ENCODE results near the gene STMND1.

Gene STMND1

DNA sequence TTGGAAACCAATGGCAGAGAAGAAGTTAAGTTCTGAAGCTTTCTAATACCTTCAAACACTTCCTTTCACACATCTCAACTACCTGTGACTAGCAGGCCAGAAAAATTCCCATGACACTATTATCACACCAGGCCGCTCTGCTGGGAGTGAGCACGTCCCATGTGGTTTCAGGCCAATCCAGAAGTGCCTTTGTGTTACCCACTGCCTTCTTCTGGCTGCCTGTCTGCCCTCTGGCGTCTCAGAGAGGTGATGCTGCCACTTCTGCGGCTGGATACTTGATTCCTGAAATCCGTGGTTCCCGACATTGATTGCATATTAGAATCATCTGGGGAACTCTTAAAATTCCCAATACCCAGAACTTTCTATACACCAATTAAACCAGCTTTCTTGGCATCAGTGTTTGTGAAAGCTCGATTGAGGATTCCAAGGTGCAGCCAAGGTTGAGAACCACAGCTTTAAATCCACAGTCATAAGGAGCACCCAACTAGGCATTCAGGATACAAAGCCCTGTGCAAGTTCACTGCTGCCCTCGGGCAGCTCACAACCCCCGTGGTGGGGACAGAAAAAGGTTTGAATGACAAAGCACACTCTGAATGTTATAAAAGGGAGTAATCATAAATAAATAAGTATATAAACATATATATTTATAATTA lies 65.6 kb downstream of the STMND1 start:
- no peak for DNase-seq

- no peak for DNase-seq
These were observed 67.4 kb downstream of the STMND1 start for GRCh38 chr6:17169291-17169690.

- DNase-seq, result no peak
These were observed 67.9 kb downstream of the STMND1 start for GRCh38 chr6:17169711-17170110.

GRCh38 chr6:17172836-17173470 lies 71.1 kb downstream of the STMND1 start:
- no peak for DNase-seq

- no peak for DNase-seq
These were observed 76.5 kb downstream of the STMND1 start for GRCh38 chr6:17178326-17178725.

GRCh38 chr6:17178754-17179529 lies 77.1 kb downstream of the STMND1 start:
- DNase-seq, result no peak

GRCh38 chr6:17179530-17180073 lies 77.8 kb downstream of the STMND1 start:
- DNase-seq, result no peak

Data from NCI-H1048 (cell line).